CD4-positive, CD25-positive, alpha-beta regulatory T cell (primary cell): ENCODE data around the gene CKMT1A. TPM values are rescaled to one million over a fixed set of nuclear protein-coding genes. Genes with fewer than 3 reads are reported as not detected.
"Not testable (repeated sequence)": the region's sequence is repeated elsewhere in the genome, so short reads cannot be mapped to it uniquely, and the experiment has no call there.

Source experiments
- ATAC-seq, 2 donors: fragments of 150-1000 bp; cut with Tn5 transposase; one replicate each; pipeline ENCODE4 v1.10.0; 2021; ENCODE audit warnings: low read depth in 2 of 2, moderate number of reproducible peaks in 2 of 2, moderate library complexity in 1 of 2
- DNase-seq, 3 donors: peaks; one replicate each; pipeline versions ENCODE4 v3.0.0 to v3.0.0-alpha.2; 2012 to 2022; ENCODE audit warnings: mixed read lengths in 1 of 3
- H3K27ac ChIP-seq: one replicate; pipeline ENCODE4 v1.7.0; 2013; ENCODE audit warnings: mild to moderate bottlenecking, low read length; ENCODE audit not compliant: insufficient read depth, poor library complexity, severe bottlenecking
- H3K27me3 ChIP-seq: one replicate; pipeline ENCODE4 v1.7.0; 2013; ENCODE audit warnings: low read length; ENCODE audit not compliant: control insufficient read depth, insufficient read depth
- H3K36me3 ChIP-seq: one replicate; pipeline ENCODE4 v1.7.0; 2013; ENCODE audit warnings: mild to moderate bottlenecking, low read length, moderate library complexity; ENCODE audit not compliant: control insufficient read depth, insufficient read depth
- H3K4me1 ChIP-seq: 2 replicates; pipeline ENCODE4 v1.7.0; 2013; ENCODE audit warnings: mild to moderate bottlenecking, low read length; ENCODE audit not compliant: insufficient read depth, control insufficient read depth, poor library complexity, severe bottlenecking
- H3K4me3 ChIP-seq: one replicate; pipeline ENCODE4 v1.7.0; 2013; ENCODE audit warnings: low read depth, mild to moderate bottlenecking, low read length, moderate library complexity
- H3K9me3 ChIP-seq, 2 experiments: 1 replicate in 1 of 2; 2 replicates in 1 of 2; pipeline ENCODE4 v1.7.0; 2013; ENCODE audit warnings: low read length in 2 of 2, mild to moderate bottlenecking in 1 of 2, moderate library complexity in 1 of 2; ENCODE audit not compliant: control insufficient read depth in 2 of 2
- H3K27ac Mint-ChIP-seq, 3 donors: one replicate each; pipeline ENCODE4 v1.8.0; 2020 to 2022; ENCODE audit warnings: mild to moderate bottlenecking in 3 of 3, mixed read lengths in 3 of 3, moderate library complexity in 2 of 3
- H3K27me3 Mint-ChIP-seq: one replicate; pipeline ENCODE4 v1.8.0; 2022; ENCODE audit warnings: mild to moderate bottlenecking, mixed read lengths
- H3K36me3 Mint-ChIP-seq: one replicate; pipeline ENCODE4 v1.8.0; 2020; ENCODE audit warnings: mixed read lengths
- H3K4me1 Mint-ChIP-seq, 4 donors: one replicate each; pipeline ENCODE4 v1.8.0; 2020 to 2022; ENCODE audit warnings: mixed read lengths in 4 of 4, mild to moderate bottlenecking in 1 of 4
- H3K4me3 Mint-ChIP-seq, 4 donors: one replicate each; pipeline ENCODE4 v1.8.0; 2020 to 2022; ENCODE audit warnings: mild to moderate bottlenecking in 4 of 4, mixed read lengths in 4 of 4, moderate library complexity in 3 of 4
- H3K9me3 Mint-ChIP-seq, 7 donors: one replicate each; pipeline ENCODE4 v1.8.0; 2020 to 2022; ENCODE audit warnings: mixed read lengths in 7 of 7, mild to moderate bottlenecking in 3 of 7, moderate library complexity in 2 of 7
- polyA plus RNA-seq, 4 donors: library from polyadenylated mRNA; unstranded; fragments of 300-500 nt; fragmentation: Illumina TruSeq; gene quantifications; one replicate each; pipeline ENCODE4 v1.2.3, GENCODE V29; 2021
- total RNA-seq: library from RNA; stranded (reverse); gene quantifications from one replicate; pipeline ENCODE4 v1.2.3, GENCODE V29; 2022

Gene CKMT1A
- total and polyA plus RNA-seq, 5 donors from 2014 or later = not detected

DNA sequence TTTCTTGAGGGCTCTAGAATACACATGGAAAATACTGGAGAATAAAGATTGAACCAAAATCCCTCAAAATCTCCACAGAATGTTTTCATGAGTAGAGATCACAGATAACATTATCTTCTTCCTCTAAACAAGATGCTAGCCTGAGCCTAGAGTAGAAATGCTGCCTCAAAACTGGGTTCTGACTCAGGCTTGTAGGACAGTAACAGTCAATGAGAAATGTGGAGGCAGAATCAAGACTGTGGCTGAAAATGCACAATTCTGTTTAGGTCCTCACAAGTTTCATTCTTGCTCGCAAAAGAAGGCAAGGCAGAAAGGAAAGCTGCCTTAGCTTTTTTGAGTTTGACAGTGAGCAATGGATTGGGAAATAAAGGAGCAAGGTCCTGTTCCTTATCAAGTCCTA lies 19.5 kb upstream of the CKMT1A start:
- H3K4me1 ChIP-seq, H3K36me3 ChIP-seq, DNase-seq, H3K4me1 Mint-ChIP-seq, H3K27me3 Mint-ChIP-seq, H3K4me3 Mint-ChIP-seq, H3K36me3 Mint-ChIP-seq, ATAC-seq, H3K27ac Mint-ChIP-seq, H3K4me3 ChIP-seq, H3K9me3 ChIP-seq, H3K27me3 ChIP-seq, H3K27ac ChIP-seq, H3K9me3 Mint-ChIP-seq: not testable (repeated sequence)

DNA sequence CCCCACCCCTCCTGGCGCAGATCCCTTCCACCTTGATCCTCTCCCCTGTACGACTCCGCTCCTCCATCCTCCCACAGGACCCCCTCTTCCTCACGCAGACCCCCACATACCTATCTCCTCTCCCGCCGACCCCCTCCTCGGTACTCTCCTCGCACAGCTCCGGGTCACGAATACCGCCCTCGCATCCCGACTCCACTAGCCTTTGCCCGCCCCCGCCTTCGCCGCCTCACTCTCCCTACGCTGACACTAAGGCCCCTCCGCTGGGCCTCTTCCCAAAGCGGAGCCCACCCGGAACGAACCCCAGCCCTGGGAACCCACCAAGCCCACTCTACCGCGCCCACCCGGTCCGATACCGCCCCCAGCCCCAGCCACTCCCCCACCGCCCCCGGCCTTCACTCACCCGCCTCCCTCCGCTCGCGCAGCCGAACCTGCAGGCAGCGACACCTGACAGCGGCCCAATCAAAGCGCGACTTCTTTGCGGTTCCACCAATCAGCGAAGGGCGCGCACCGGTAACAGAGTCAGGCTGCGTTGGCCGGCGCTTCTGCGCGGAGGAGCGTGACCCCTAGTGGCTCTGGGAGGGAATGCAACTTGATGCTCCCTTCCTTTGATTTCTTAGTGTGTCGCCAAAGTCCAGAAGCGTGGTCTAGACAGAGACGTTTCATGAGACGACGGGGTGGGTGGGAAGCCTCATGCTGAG lies 3.9 kb upstream of the CKMT1A start:
- DNase-seq, H3K27me3 Mint-ChIP-seq, H3K9me3 Mint-ChIP-seq, H3K27ac Mint-ChIP-seq, H3K4me3 ChIP-seq, H3K4me1 Mint-ChIP-seq, H3K27me3 ChIP-seq, H3K9me3 ChIP-seq, H3K36me3 Mint-ChIP-seq, H3K4me3 Mint-ChIP-seq, H3K27ac ChIP-seq, H3K36me3 ChIP-seq, H3K4me1 ChIP-seq: not testable (repeated sequence)
- peak; percentile 99 for ATAC-seq

DNA sequence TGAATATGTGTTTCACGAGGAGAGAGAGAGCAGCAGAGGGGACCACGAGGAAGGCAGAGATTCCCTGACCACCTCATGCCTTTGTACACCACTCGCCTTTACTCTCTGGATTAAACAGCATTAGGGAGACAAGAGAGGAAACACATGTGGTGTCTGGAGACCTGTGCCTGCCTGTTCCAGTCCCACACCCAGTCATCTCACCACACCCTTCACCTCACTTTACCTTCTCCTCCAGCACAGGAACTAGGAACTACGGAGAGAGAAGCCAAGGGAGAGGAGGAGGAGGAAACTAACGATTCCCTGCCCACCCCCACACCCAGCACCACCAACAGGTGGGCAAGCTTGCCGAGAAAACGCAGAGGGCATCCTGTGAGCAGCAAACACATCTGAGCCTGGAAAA lies 980 bp upstream of the CKMT1A start:
- not testable (repeated sequence) for H3K4me1 Mint-ChIP-seq, H3K4me3 Mint-ChIP-seq, H3K36me3 Mint-ChIP-seq, H3K4me1 ChIP-seq, H3K27ac ChIP-seq, H3K36me3 ChIP-seq, H3K9me3 ChIP-seq, H3K27me3 ChIP-seq, H3K9me3 Mint-ChIP-seq, H3K27ac Mint-ChIP-seq, ATAC-seq, DNase-seq, H3K4me3 ChIP-seq
- peaks cover 12% of the 10 kb centered on the region for H3K27me3 Mint-ChIP-seq

DNA sequence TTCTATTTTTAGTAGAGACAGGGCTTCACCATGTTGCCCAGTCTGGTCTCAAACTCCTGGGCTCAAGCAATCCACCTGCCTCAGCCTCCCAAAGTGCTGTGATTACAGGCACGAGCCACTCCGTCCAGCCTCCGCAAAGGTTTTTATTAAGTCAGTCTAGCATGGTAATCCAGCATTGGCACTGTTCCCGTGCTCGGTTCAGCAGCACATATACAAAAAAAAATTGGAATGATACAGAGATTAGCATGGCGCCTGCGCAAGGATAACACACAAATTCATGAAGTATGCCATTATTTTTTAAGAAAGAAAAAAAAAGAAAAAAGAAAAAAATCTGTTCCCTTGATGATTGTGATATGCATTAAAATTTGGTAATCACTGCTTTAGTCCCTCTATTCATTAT lies 8.5 kb downstream of the CKMT1A start:
- ATAC-seq = no peak
- peaks cover 0 to 2% (median 0%) of the 10 kb centered on the region in 7 donors for H3K9me3 Mint-ChIP-seq
- Histone ChIP-seq H3K27me3 (peaks cover 3% of the 10 kb centered on the region), H3K36me3 (no peaks in the 10 kb centered on the region), H3K4me3 (no peak overlapping the region), H3K4me1 (no peaks in the 10 kb centered on the region), H3K27ac (no peak overlapping the region), H3K9me3 (no peaks in the 10 kb centered on the region)
- no peaks in the 10 kb centered on the region for H3K36me3 Mint-ChIP-seq
- no peaks in the 10 kb centered on the region for H3K4me1 Mint-ChIP-seq
- DNase-seq = no peak
- H3K27ac Mint-ChIP-seq = no peak overlapping the region
- no peak overlapping the region for H3K4me3 Mint-ChIP-seq
- H3K27me3 Mint-ChIP-seq = peaks cover 19% of the 10 kb centered on the region

DNA sequence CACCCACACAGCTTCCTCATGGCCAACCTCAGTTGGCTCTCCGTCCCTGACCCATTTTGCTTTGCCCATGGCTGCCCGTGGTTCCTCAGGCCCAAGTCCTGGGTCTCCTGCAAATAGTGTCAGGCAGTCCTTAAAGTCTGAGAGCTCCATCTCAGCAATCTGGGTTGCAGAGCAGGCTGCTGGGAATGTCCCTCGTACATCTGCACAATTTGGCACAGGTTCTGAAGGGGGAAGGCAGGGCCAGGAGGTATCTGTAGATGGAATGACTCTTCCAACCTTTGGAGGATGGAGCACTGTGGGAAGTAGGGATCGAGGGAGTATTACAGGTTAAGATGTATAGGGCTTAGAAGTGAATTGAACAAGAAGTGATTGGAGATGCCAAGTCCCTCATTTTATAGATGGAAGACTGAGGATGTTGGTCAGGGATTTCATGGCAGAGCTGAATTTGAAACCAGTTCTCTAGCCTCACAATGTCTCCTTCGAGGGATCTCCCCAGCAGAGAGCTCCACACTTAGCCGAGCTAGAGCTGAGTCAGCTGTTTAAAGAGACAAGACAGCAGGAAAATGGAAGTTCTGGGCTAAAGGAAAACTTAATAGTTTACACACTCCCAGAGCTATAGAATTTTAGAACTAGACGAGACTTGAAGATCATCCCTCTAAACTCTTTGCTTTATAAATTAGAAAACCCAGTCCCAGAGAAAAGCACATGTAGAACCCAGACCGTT lies 9.2 kb downstream of the CKMT1A start:
- H3K4me3 ChIP-seq = no peak overlapping the region
- H3K4me1 ChIP-seq = no peaks in the 10 kb centered on the region
- no peaks in the 10 kb centered on the region for H3K9me3 ChIP-seq
- no peak overlapping the region for H3K4me3 Mint-ChIP-seq
- no peaks in the 10 kb centered on the region for H3K9me3 Mint-ChIP-seq
- H3K36me3 ChIP-seq = no peaks in the 10 kb centered on the region
- H3K27ac Mint-ChIP-seq = no peak overlapping the region
- DNase-seq (no peak), ATAC-seq (no peak)
- H3K27me3 Mint-ChIP-seq = peaks cover 12% of the 10 kb centered on the region
- no peak overlapping the region for H3K27ac ChIP-seq
- H3K4me1 Mint-ChIP-seq = no peaks in the 10 kb centered on the region
- no peaks in the 10 kb centered on the region for H3K36me3 Mint-ChIP-seq
- H3K27me3 ChIP-seq = no peaks in the 10 kb centered on the region

DNA sequence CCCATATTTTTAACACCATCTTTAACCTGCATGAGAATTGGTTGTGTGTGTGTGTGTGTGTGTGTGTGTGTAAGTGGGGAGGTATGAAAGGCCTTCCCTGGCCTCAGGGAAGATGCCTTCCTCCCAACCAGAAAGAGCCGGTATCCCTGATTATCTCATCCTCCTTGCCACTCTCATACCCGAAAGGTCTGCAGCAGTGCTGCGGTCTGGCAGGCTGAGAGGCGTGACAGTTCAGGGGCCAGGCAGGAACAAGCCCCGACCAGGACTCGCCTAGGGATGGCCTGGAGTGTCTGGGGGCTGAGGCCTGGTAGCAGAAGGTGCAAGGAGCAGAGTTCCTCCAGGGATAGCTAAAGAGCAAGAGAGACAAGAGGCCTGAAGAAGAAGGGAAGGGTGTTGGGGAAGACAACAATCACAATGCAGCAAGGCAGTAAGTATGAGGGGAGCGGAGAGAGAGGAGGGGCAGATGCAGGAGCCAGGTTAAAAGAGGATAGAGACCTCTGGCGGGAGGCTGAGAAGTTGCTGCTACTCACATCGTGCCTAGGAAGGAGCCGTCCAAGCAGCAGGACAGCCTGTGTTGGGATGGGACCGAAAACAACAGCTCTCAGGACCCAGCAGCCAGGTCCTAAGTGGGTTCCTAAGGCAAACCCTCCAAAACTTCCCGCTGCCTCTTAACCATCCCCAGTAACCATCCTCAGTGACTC lies 16.9 kb downstream of the CKMT1A start:
- not testable (repeated sequence) for H3K27me3 ChIP-seq, H3K27ac Mint-ChIP-seq, H3K9me3 ChIP-seq, H3K9me3 Mint-ChIP-seq, H3K27me3 Mint-ChIP-seq, ATAC-seq, H3K27ac ChIP-seq, H3K4me3 Mint-ChIP-seq, H3K4me1 ChIP-seq, DNase-seq, H3K36me3 Mint-ChIP-seq, H3K36me3 ChIP-seq, H3K4me3 ChIP-seq, H3K4me1 Mint-ChIP-seq

GRCh38 chr15:43723151-43723550 lies 29.5 kb downstream of the CKMT1A start:
- no peak for ATAC-seq
- no peak overlapping the region for H3K4me3 Mint-ChIP-seq
- H3K9me3 Mint-ChIP-seq = no peaks in the 10 kb centered on the region
- Histone ChIP-seq H3K4me3 (no peak overlapping the region), H3K4me1 (no peaks in the 10 kb centered on the region), H3K27ac (no peak overlapping the region), H3K36me3 (no peaks in the 10 kb centered on the region), H3K27me3 (no peaks in the 10 kb centered on the region), H3K9me3 (no peaks in the 10 kb centered on the region)
- DNase-seq = no peak
- H3K27me3 Mint-ChIP-seq = peaks cover 15% of the 10 kb centered on the region
- H3K4me1 Mint-ChIP-seq = no peaks in the 10 kb centered on the region
- no peaks in the 10 kb centered on the region for H3K36me3 Mint-ChIP-seq
- no peak overlapping the region for H3K27ac Mint-ChIP-seq

GRCh38 chr15:43726306-43726705 lies 32.6 kb downstream of the CKMT1A start:
- not testable (repeated sequence) for H3K4me3 ChIP-seq, H3K36me3 ChIP-seq

More at GRCh38 chr15:43726306-43726705, 32.6 kb downstream of the CKMT1A start:
- H3K4me3 Mint-ChIP-seq, H3K4me1 ChIP-seq, H3K4me1 Mint-ChIP-seq, H3K9me3 ChIP-seq, H3K27ac ChIP-seq, H3K27ac Mint-ChIP-seq, H3K9me3 Mint-ChIP-seq, H3K27me3 ChIP-seq, DNase-seq, ATAC-seq, H3K36me3 Mint-ChIP-seq: not testable (repeated sequence)
- H3K27me3 Mint-ChIP-seq = peaks cover 18% of the 10 kb centered on the region
